Measurements from ENCODE around the gene TP53INP2.
"Not testable (repeated sequence)": the region's sequence is repeated elsewhere in the genome, so short reads cannot be mapped to it uniquely, and the experiment has no call there.

Gene TP53INP2

GRCh38 chr20:34722560-34722959, 18.4 kb downstream of the TP53INP2 start:
- DNase-seq = not testable (repeated sequence)

DNA sequence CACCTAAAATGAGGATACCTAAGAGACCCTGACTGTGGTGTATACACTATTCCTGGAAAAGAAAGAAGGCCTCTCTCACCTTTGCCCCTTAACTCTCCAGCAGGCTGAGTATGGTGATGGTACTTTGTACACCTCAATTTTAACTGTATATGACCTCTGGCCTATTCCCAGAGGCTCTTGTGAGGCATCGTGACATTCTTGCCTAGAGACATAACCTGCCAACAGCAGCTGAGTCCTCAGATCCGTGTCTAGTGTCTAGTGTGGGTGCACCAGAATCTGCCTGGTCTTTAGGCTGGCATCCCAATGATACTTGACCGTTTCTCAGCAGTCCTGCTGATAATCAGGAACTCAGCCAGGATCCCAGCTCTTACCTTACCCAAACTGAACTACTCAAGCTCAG, 20.0 kb downstream of the TP53INP2 start:
- DNase-seq = no peak

DNA sequence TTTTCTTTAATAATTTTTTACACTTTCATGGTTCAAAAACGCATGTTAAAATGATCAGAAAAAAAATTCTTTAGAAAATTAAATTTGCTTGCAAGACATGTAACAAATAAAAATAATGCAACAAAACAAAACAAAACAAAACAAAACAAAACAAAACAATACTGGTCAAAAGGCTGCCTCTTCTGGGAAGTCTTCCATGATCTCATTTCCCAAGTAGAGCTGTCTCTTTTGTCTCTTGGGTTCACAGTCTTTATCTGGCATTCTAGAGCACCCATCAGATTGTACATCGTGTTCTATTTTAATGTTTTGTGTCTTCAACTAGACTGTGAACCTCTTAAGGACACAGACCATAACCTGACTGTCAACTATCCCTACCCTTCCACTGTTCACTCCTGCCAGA, 25.3 kb downstream of the TP53INP2 start:
- DNase-seq = no peak

GRCh38 chr20:34732523-34732922, 28.4 kb downstream of the TP53INP2 start:
- no peak for DNase-seq

GRCh38 chr20:34736106-34736735, 32.1 kb downstream of the TP53INP2 start:
- DNase-seq = no peak

GRCh38 chr20:34743039-34743438, 38.9 kb downstream of the TP53INP2 start:
- DNase-seq = no peak

DNA sequence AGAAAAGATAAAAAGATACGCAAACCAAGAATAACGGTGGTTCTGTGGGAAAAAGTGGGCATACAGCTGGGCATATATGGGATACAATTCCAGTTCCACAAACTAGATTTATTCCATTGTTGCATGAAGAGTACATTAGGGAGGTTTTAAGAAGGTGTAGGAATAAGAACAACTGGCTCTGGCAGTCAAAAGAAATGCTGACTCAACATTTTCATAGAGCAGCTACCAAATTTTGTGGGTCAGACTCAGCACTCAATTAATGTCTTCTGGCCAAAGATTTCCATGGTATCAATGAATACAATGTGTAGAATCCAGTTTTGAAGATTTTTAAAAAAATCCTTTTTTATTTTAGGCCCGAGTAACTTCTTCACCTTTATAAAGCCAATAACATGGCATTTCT, 40.2 kb downstream of the TP53INP2 start:
- no peak for DNase-seq

- DNase-seq = no peak
These were observed 40.7 kb downstream of the TP53INP2 start for GRCh38 chr20:34744847-34745246.

DNA sequence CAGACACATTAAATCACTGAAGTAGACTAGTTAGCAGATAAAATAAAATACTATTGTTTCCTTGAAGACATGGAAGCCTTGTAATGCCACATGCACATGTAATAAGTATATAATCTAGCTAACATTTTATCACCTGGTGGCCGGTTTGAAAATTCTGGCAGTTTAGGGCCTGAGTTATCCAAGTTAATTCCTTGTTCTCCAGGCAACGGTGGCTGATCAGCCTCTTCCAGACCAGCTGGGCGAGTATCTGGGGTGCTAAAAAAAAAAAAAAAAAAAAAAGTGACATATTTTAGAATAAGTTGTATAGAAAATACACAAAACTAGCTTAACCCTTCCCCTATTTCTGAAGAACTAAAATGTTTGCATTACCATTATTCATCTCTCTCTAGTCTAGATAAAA, 42.5 kb downstream of the TP53INP2 start:
- DNase-seq = no peak

GRCh38 chr20:34747479-34747878, 43.3 kb downstream of the TP53INP2 start:
- no peak for DNase-seq

GRCh38 chr20:34748709-34749108, 44.6 kb downstream of the TP53INP2 start:
- no peak for DNase-seq

- no peak for DNase-seq
These were observed 46.3 kb downstream of the TP53INP2 start for GRCh38 chr20:34750484-34750883.

DNA sequence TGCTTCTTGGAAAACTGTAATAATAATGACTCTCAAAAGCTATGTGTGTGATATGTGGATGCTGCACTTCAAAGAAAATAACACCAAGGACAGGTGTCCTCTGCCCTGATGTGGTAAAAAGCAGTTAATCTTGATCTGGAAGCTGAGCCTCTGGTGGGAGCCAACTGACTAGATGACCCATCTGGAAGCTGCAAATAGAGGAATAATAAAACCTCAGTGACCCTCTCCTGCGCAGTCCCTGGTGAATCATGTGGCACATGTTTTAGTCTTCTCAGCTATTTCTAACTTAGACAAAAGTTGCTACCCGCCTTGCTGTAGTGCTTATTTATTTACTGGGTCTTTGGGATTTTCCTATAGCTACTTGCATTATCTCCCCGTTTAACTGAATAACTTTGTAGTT, 47.3 kb downstream of the TP53INP2 start:
- no peak for DNase-seq

GRCh38 chr20:34753706-34754461, 49.7 kb downstream of the TP53INP2 start:
- DNase-seq = no peak

DNA sequence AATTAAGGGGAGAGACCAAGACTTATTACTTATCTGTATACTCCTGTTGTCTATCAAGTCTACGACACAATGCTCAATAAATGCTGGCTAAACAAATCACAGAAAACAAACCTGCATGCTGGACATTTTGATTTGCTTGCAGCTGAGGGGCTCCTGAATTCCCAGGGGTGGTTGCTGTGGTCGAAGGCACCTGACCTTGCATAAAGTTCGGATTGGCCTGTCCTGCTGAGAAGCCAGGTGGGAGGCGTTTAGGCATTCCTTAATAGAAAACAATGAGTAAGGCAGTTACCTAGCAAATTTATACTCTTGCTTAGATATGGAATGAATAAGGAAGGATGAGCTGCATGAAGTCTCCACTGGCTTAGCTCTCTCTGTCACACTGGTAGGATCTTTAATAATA, 50.5 kb downstream of the TP53INP2 start:
- no peak for DNase-seq

- no peak for DNase-seq
These were observed 51.2 kb downstream of the TP53INP2 start for GRCh38 chr20:34755367-34755766.

GRCh38 chr20:34762031-34762555, 57.9 kb downstream of the TP53INP2 start:
- DNase-seq = no peak

All from NCI-H774 (cell line).